Liver (tissue), 3 donors: ENCODE measurements around the gene PFKL.

Source experiments
- EGR1 ChIP-seq, 2 donors: IDR thresholded peaks; 2 replicates each; pipeline ENCODE4 v1.6.1; 2016 to 2018; ENCODE audit warnings: antibody characterized with exemption in 2 of 2, low read depth in 2 of 2
- FOXA1 ChIP-seq: IDR thresholded peaks from 2 replicates; pipeline ENCODE4 v1.6.1; 2016; ENCODE audit warnings: antibody characterized with exemption
- GABPA ChIP-seq, 2 donors: IDR thresholded peaks in 1 of 2; conservative IDR thresholded peaks in 1 of 2; 2 replicates each; pipeline ENCODE4 v1.6.1; 2016; ENCODE audit warnings: antibody characterized with exemption in 2 of 2, mild to moderate bottlenecking in 1 of 2, moderate library complexity in 1 of 2
- HNF4G ChIP-seq: IDR thresholded peaks from 2 replicates; pipeline ENCODE4 v1.6.1; 2016; ENCODE audit warnings: antibody characterized with exemption
- JUND ChIP-seq, 2 donors: IDR thresholded peaks; 2 replicates each; pipeline ENCODE4 v1.6.1; 2016; ENCODE audit warnings: antibody characterized with exemption in 2 of 2
- NR2F2 ChIP-seq: IDR thresholded peaks from 2 replicates; pipeline ENCODE4 v1.6.1; 2016; ENCODE audit warnings: antibody characterized with exemption
- RAD21 ChIP-seq, 2 donors: IDR thresholded peaks; 2 replicates each; pipeline ENCODE4 v1.6.1; 2016; ENCODE audit warnings: antibody characterized with exemption in 2 of 2, mild to moderate bottlenecking in 2 of 2
- TAF1 ChIP-seq: conservative IDR thresholded peaks from 2 replicates; pipeline ENCODE4 v1.6.1; 2016; ENCODE audit warnings: antibody characterized with exemption, mild to moderate bottlenecking
- YY1 ChIP-seq: IDR thresholded peaks from 2 replicates; pipeline ENCODE4 v1.6.1; 2016; ENCODE audit warnings: antibody characterized with exemption, mild to moderate bottlenecking
- ZBTB33 ChIP-seq: IDR thresholded peaks from 2 replicates; pipeline ENCODE4 v1.6.1; 2016; ENCODE audit warnings: antibody characterized with exemption
- TF ChIP-seq, protein P1 (sequence below): fragments of 150-350 bp; IDR thresholded peaks from 2 replicates; pipeline ENCODE4 v1.5.1; 2017; ENCODE audit warnings: improper control_type of control experiment, low read depth, low read length; ENCODE audit not compliant: missing input control
- TF ChIP-seq, protein P2 (sequence below): IDR thresholded peaks from 2 replicates; pipeline ENCODE4 v1.6.1; 2016; ENCODE audit warnings: antibody characterized with exemption, mild to moderate bottlenecking
- TF ChIP-seq, protein P3 (sequence below): IDR thresholded peaks from 2 replicates; pipeline ENCODE4 v1.6.1; 2016; ENCODE audit warnings: antibody characterized with exemption
- donor health status: healthy.
- donor health status: healthy.

DNA sequence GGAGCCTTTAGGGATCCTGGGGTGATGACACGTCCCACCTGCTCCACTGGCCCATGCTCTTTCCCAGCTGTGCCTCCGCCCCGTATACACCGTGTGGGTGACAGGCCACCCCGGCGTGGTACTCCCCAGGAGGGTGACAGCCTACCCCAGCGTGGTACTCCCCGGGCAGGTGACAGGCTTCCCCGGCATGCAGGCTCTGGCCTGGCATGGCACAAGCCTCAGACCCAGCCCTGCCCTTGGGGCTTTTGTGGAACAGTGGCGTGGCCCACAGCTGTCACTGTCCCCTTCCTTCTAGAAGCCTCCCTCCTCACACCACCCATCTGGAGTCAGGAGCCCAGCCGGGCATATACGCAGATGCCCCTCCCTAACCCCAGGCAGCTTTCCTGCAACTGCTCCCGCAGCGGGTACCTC lies 4.7 kb upstream of the PFKL start:
- TF ChIP-seq, protein P1, sequence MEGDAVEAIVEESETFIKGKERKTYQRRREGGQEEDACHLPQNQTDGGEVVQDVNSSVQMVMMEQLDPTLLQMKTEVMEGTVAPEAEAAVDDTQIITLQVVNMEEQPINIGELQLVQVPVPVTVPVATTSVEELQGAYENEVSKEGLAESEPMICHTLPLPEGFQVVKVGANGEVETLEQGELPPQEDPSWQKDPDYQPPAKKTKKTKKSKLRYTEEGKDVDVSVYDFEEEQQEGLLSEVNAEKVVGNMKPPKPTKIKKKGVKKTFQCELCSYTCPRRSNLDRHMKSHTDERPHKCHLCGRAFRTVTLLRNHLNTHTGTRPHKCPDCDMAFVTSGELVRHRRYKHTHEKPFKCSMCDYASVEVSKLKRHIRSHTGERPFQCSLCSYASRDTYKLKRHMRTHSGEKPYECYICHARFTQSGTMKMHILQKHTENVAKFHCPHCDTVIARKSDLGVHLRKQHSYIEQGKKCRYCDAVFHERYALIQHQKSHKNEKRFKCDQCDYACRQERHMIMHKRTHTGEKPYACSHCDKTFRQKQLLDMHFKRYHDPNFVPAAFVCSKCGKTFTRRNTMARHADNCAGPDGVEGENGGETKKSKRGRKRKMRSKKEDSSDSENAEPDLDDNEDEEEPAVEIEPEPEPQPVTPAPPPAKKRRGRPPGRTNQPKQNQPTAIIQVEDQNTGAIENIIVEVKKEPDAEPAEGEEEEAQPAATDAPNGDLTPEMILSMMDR = no peak
- TF ChIP-seq EGR1 (IDR thresholded peaks at IDR 0.05; ENCODE audit: low read depth in 2 of 2) = no peak
- no peak for TF ChIP-seq GABPA (IDR thresholded peaks at IDR 0.05 in 1 of 2, conservative IDR thresholded peaks at IDR 0.05 in 1 of 2)
- no peak for TF ChIP-seq TAF1
- no peak for TF ChIP-seq YY1
- TF ChIP-seq, protein P2, sequence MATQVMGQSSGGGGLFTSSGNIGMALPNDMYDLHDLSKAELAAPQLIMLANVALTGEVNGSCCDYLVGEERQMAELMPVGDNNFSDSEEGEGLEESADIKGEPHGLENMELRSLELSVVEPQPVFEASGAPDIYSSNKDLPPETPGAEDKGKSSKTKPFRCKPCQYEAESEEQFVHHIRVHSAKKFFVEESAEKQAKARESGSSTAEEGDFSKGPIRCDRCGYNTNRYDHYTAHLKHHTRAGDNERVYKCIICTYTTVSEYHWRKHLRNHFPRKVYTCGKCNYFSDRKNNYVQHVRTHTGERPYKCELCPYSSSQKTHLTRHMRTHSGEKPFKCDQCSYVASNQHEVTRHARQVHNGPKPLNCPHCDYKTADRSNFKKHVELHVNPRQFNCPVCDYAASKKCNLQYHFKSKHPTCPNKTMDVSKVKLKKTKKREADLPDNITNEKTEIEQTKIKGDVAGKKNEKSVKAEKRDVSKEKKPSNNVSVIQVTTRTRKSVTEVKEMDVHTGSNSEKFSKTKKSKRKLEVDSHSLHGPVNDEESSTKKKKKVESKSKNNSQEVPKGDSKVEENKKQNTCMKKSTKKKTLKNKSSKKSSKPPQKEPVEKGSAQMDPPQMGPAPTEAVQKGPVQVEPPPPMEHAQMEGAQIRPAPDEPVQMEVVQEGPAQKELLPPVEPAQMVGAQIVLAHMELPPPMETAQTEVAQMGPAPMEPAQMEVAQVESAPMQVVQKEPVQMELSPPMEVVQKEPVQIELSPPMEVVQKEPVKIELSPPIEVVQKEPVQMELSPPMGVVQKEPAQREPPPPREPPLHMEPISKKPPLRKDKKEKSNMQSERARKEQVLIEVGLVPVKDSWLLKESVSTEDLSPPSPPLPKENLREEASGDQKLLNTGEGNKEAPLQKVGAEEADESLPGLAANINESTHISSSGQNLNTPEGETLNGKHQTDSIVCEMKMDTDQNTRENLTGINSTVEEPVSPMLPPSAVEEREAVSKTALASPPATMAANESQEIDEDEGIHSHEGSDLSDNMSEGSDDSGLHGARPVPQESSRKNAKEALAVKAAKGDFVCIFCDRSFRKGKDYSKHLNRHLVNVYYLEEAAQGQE = no peak
- TF ChIP-seq, protein P3, sequence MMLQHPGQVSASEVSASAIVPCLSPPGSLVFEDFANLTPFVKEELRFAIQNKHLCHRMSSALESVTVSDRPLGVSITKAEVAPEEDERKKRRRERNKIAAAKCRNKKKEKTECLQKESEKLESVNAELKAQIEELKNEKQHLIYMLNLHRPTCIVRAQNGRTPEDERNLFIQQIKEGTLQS = no peak
- no peak for TF ChIP-seq JUND (IDR thresholded peaks at IDR 0.05)
- no peak for TF ChIP-seq RAD21 (IDR thresholded peaks at IDR 0.05)
- TF ChIP-seq NR2F2 = no peak
- no peak for TF ChIP-seq HNF4G
- TF ChIP-seq ZBTB33 = no peak
- no peak for TF ChIP-seq FOXA1
